H1 (cell line): ENCODE measurements around the gene TRIM27. TPM values are rescaled to one million over a fixed set of nuclear protein-coding genes. Genes with fewer than 3 reads are reported as not detected.
A peak's percentile ranks its signal among the peaks of the same experiment; 100 is the strongest.

Source experiments
- CTCF ChIA-PET: fragments of 300-600 bp; sonication (Branson Sonifier 250); formaldehyde crosslinking; loops from one replicate; lab custom pipeline; 2021; ENCODE audit not compliant: partially characterized antibody; lab: Charles Lee
- POLR2A ChIA-PET: fragments of 300-600 bp; sonication (Branson Sonifier 250); formaldehyde crosslinking; loops from one replicate; lab custom pipeline; 2021; ENCODE audit warnings: inconsistent platforms; ENCODE audit not compliant: partially characterized antibody; lab: Charles Lee
- DNase-seq, 2 experiments: peaks; one replicate each; pipeline versions ENCODE4 v3.0.0 to v3.0.0-alpha.2; 2010 to 2022; ENCODE audit warnings: low spot score in 2 of 2, low read depth in 1 of 2, mixed read lengths in 1 of 2
- FAIRE-seq: peaks from 2 replicates; lab custom pipeline; 2011; peaks lifted over from hg19 to GRCh38; lab: Jason Lieb, UNC
- H2AFZ ChIP-seq: 2 replicates; pipeline ENCODE4 v1.8.1; 2012; ENCODE audit warnings: low read length, inconsistent platforms
- H2AK5ac ChIP-seq: 2 replicates; pipeline ENCODE4 v1.6.1; 2013; ENCODE audit warnings: low read depth, low read length
- H2BK120ac ChIP-seq: replicated peaks from 2 replicates; pipeline ENCODE3; 2013; ENCODE audit warnings: low read depth, low read length, inconsistent platforms
- H2BK12ac ChIP-seq: 2 replicates; pipeline ENCODE4 v1.6.1; 2013; ENCODE audit warnings: low read depth, low read length
- H2BK15ac ChIP-seq: 2 replicates; pipeline ENCODE4 v1.6.1; 2013; ENCODE audit warnings: low read length
- H2BK20ac ChIP-seq: 2 replicates; pipeline ENCODE4 v1.6.1; 2013; ENCODE audit warnings: low read length
- H2BK5ac ChIP-seq: 2 replicates; pipeline ENCODE4 v1.6.1; 2013; ENCODE audit warnings: low read depth, low read length
- H3K14ac ChIP-seq: 2 replicates; pipeline ENCODE4 v1.6.1; 2013; ENCODE audit warnings: inconsistent platforms; ENCODE audit not compliant: insufficient read length
- H3K18ac ChIP-seq: 2 replicates; pipeline ENCODE4 v1.6.1; 2013; ENCODE audit warnings: low read length; ENCODE audit errors: extremely low read depth
- H3K23ac ChIP-seq: 2 replicates; pipeline ENCODE4 v1.6.1; 2013; ENCODE audit warnings: inconsistent platforms; ENCODE audit not compliant: insufficient read length
- H3K23me2 ChIP-seq: 2 replicates; pipeline ENCODE4 v1.6.1; 2013; ENCODE audit warnings: low read depth, low read length
- H3K27ac ChIP-seq: 2 replicates; pipeline ENCODE4 v1.6.1; 2011; ENCODE audit warnings: low read depth, low read length, inconsistent platforms
- H3K27me3 ChIP-seq, 4 experiments: replicated peaks in 1 of 4; 1 replicate in 1 of 4; 2 replicates in 3 of 4; pipeline versions ENCODE4 v1.6.1 to v1.8.1; 2011 to 2013; ENCODE audit warnings: low read length in 3 of 4, mild to moderate bottlenecking in 3 of 4, inconsistent platforms in 2 of 4, mixed read lengths in 2 of 4, moderate library complexity in 1 of 4; ENCODE audit not compliant: control insufficient read depth in 3 of 4, insufficient read depth in 3 of 4; ENCODE audit errors: extremely low read depth in 1 of 4
- H3K36me3 ChIP-seq, 4 experiments: 2 replicates each; pipeline versions ENCODE4 v1.6.1 to v1.8.1; 2011 to 2013; ENCODE audit warnings: mild to moderate bottlenecking in 4 of 4, low read length in 3 of 4, moderate library complexity in 2 of 4, control low read depth in 1 of 4, inconsistent platforms in 1 of 4; ENCODE audit not compliant: insufficient read depth in 4 of 4, control insufficient read depth in 2 of 4
- H3K4ac ChIP-seq: replicated peaks from 2 replicates; pipeline ENCODE3; 2013; ENCODE audit warnings: low read length, low read depth, mixed read lengths, inconsistent platforms; ENCODE audit not compliant: insufficient read length
- H3K4me1 ChIP-seq, 4 experiments: replicated peaks in 1 of 4; 1 replicate in 1 of 4; 2 replicates in 3 of 4; pipeline versions ENCODE4 v1.6.1 to v1.8.1; 2011 to 2013; ENCODE audit warnings: low read length in 3 of 4, inconsistent platforms in 2 of 4, mixed read lengths in 1 of 4; ENCODE audit not compliant: insufficient read depth in 4 of 4, control insufficient read depth in 3 of 4
- H3K4me2 ChIP-seq, 2 experiments: 2 replicates each; pipeline versions ENCODE4 v1.6.1 to v1.8.1; 2011 to 2013; ENCODE audit warnings: low read depth in 2 of 2, low read length in 2 of 2, control low read depth in 1 of 2, inconsistent platforms in 1 of 2, mild to moderate bottlenecking in 1 of 2; ENCODE audit not compliant: insufficient read depth in 1 of 2
- H3K4me3 ChIP-seq, 4 experiments: fragments of 200-600, 300-600 bp in 1 of 4; sonication (generic), shearing (Covaris generic), sonication (Bioruptor Twin) in 1 of 4; 2 replicates each; pipeline versions ENCODE4 v1.5.1 to v1.8.1; 2011 to 2016; ENCODE audit warnings: low read length in 4 of 4, low read depth in 3 of 4, control low read depth in 2 of 4, inconsistent platforms in 2 of 4, mild to moderate bottlenecking in 2 of 4, mixed read lengths in 1 of 4, moderate library complexity in 1 of 4; ENCODE audit not compliant: insufficient read depth in 2 of 4; ENCODE audit errors: extremely low read depth in 1 of 4
- H3K56ac ChIP-seq: replicated peaks from 2 replicates; pipeline ENCODE3; 2013; ENCODE audit warnings: low read depth, mild to moderate bottlenecking, mixed read lengths, low read length, inconsistent platforms; ENCODE audit not compliant: insufficient read length
- H3K79me1 ChIP-seq: 2 replicates; pipeline ENCODE4 v1.6.1; 2013; ENCODE audit warnings: low read depth, low read length, control low read depth
- H3K79me2 ChIP-seq, 2 experiments: 2 replicates each; pipeline versions ENCODE4 v1.6.1 to v1.8.1; 2012 to 2013; ENCODE audit warnings: low read length in 2 of 2, mild to moderate bottlenecking in 2 of 2, inconsistent platforms in 1 of 2; ENCODE audit not compliant: insufficient read depth in 2 of 2, control insufficient read depth in 1 of 2
- H3K9ac ChIP-seq, 4 experiments: replicated peaks in 1 of 4; 1 replicate in 1 of 4; 2 replicates in 3 of 4; pipeline versions ENCODE4 v1.6.1 to v1.8.1; 2011 to 2013; ENCODE audit warnings: low read depth in 3 of 4, low read length in 3 of 4, control low read depth in 2 of 4, mild to moderate bottlenecking in 2 of 4, moderate library complexity in 2 of 4, inconsistent platforms in 1 of 4; ENCODE audit errors: extremely low read depth in 1 of 4
- H3K9me3 ChIP-seq, 2 experiments: 2 replicates each; pipeline versions ENCODE4 v1.6.1 to v1.8.1; 2012 to 2013; ENCODE audit warnings: mild to moderate bottlenecking in 2 of 2, moderate library complexity in 2 of 2, control low read depth in 1 of 2, inconsistent platforms in 1 of 2, low read depth in 1 of 2, low read length in 1 of 2, mixed read lengths in 1 of 2; ENCODE audit not compliant: insufficient read depth in 2 of 2
- H4K20me1 ChIP-seq, 2 experiments: replicated peaks in 1 of 2; 2 replicates each; pipeline versions ENCODE3 to v1.8.1; 2011 to 2013; ENCODE audit warnings: inconsistent platforms in 2 of 2, low read length in 2 of 2, mild to moderate bottlenecking in 1 of 2; ENCODE audit not compliant: insufficient read depth in 2 of 2, control insufficient read depth in 1 of 2
- H4K5ac ChIP-seq: 2 replicates; pipeline ENCODE4 v1.6.1; 2013; ENCODE audit warnings: low read length, low read depth, mixed read lengths, inconsistent platforms; ENCODE audit not compliant: insufficient read length
- H4K8ac ChIP-seq: 2 replicates; pipeline ENCODE4 v1.8.0; 2013; ENCODE audit warnings: mild to moderate bottlenecking, moderate library complexity, low read length, inconsistent platforms; ENCODE audit not compliant: insufficient read depth; ENCODE audit errors: extremely low read depth
- H4K91ac ChIP-seq: replicated peaks from 2 replicates; pipeline ENCODE3; 2013; ENCODE audit warnings: low read length, mixed read lengths, inconsistent platforms; ENCODE audit not compliant: insufficient read length
- CHD2 ChIP-seq: IDR thresholded peaks from 2 replicates; pipeline ENCODE4 v1.6.1; 2012; ENCODE audit warnings: low read length, improper control_type of control experiment
- CTBP2 ChIP-seq: IDR thresholded peaks from 2 replicates; pipeline ENCODE4 v1.7.0; 2011; ENCODE audit warnings: borderline replicate concordance, mild to moderate bottlenecking, moderate library complexity, mixed read lengths, low read length; ENCODE audit not compliant: insufficient read depth, insufficient read length
- JUN ChIP-seq: IDR thresholded peaks from 2 replicates; pipeline ENCODE4 v1.6.1; 2011; ENCODE audit warnings: low read depth, mild to moderate bottlenecking, improper control_type of control experiment, low read length
- JUND ChIP-seq: IDR thresholded peaks from 2 replicates; pipeline ENCODE4 v1.6.1; 2011; ENCODE audit warnings: mild to moderate bottlenecking, improper control_type of control experiment, low read length
- SIN3A ChIP-seq, 2 experiments: IDR thresholded peaks in 1 of 2; conservative IDR thresholded peaks in 1 of 2; 2 replicates each; pipeline ENCODE4 v1.6.1; 2011 to 2012; ENCODE audit warnings: low read length in 2 of 2, improper control_type of control experiment in 1 of 2, low read depth in 1 of 2, mild to moderate bottlenecking in 1 of 2
- WGBS, 2 experiments: shearing (Covaris generic) in 1 of 2; methylation state at CpG; one replicate each; pipeline versions ENCODE4 v1.1.6 to v1.1.7; 2013 to 2015; ENCODE audit warnings: low lambda C conversion rate in 2 of 2, mixed read lengths in 2 of 2, inconsistent platforms in 1 of 2, low coverage in 1 of 2, missing lambda C conversion rate in 1 of 2; ENCODE audit not compliant: insufficient replicate concordance in 2 of 2, insufficient coverage in 1 of 2, insufficient read length in 1 of 2; ENCODE audit errors: extremely low coverage in 1 of 2, missing lambda C conversion rate in 1 of 2; 5-methylcytosine and 5-hydroxymethylcytosine counted together
- polyA plus RNA-seq, 7 experiments: library from polyadenylated mRNA; depleted of rRNA in 3 of 7; stranded (reverse) in 5 of 7; unstranded in 2 of 7; fragments of >200 nt in 5 of 7; fragments of 200-250 nt in 2 of 7; gene quantifications; 1 replicate in 5 of 7; 2 replicates in 1 of 7; 4 replicates in 1 of 7; pipeline versions ENCODE4 v1.2.1 to v1.2.3, GENCODE V29; 2011 to 2013; ENCODE audit warnings: missing spikeins in 2 of 7, mixed read lengths in 2 of 7
- total RNA-seq: library from RNA; stranded (reverse); fragmentation: NEBNext Ultra II Directional; extraction: Animal tissue kit (Norgen Biotek cat#: 25700); gene quantifications from 2 replicates; pipeline ENCODE4 v1.2.1, GENCODE V29; 2021

TRIM27 gene
- total and polyA plus RNA-seq, 2 of the 8 experiments (the other 6 are each of a cell fraction or from before 2014, with no cell fraction given) = 76.4 to 85.9 TPM

DNA sequence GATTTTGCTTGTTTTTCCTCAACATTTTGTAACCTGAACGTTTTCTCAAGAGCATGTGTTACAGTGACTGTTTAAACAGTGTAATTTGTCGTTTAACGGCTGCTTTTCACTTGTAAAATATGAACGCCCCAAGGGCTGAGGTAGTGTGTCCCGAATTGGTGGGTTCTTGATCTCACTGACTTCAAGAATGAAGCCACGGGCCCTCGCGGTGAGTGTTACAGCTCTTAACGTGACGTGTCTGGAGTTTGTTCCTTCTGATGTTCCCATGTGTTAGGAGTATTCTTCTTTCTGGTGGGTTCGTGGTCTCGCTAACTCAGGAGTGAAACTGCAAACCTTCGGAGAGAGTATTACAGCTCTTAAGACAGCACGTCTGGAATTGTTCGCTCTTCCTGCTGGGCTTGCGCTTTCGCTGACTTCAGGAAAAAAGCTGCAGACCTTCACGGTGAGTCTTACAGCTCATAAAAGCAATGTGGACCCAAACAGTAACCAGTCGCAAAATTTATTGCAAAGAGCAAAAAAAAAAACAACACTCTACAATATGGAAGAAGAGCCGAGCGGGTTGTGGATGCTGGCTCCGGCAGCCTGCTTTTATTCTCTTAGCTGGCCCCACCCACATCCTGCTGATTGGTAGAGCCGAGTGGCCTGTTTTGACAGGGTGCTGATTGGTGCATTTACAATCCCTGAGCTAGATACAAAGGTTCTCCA lies 25.1 kb upstream of the TRIM27 start:
- H3K4me1 ChIP-seq = peaks cover 0 to 2% (median 0%) of the 10 kb centered on the region in 4 experiments; a peak in 2 of 7 replicates
- H2BK120ac ChIP-seq = no peak overlapping the region
- H3K9me3 ChIP-seq = peaks cover 0 to 4% of the 10 kb centered on the region in 2 experiments; a peak in 1 of 4 replicates
- ChIA-PET CTCF (interaction anchor here (0.6 to 1.7 kb wide), 6 partner anchors 9 to 737 kb away, joined by 3 to 5 read pairs (median 3); no protein-coding TSS in a partner anchor), POLR2A (interaction anchor here (0.7 to 1.5 kb wide), 6 partner anchors 11 to 156 kb away, joined by 3 to 6 read pairs (median 4); partner anchors contain the start of gene TRIM27)
- peaks cover 5% of the 10 kb centered on the region for H3K23me2 ChIP-seq
- H3K56ac ChIP-seq = no peak overlapping the region
- H2BK20ac ChIP-seq = no peak overlapping the region
- no peak overlapping the region; a peak in 1 of 7 replicates for H3K9ac ChIP-seq
- no peaks in the 10 kb centered on the region for H3K79me1 ChIP-seq
- H4K5ac ChIP-seq = no peak overlapping the region
- no peak overlapping the region for H2BK5ac ChIP-seq
- H3K27ac ChIP-seq = no peak overlapping the region
- 90% methylated on average over 23 of the region's 23 CpGs; no CpG with 5 or more reads in 1 of the 2 experiments for WGBS, 2 experiments
- H3K14ac ChIP-seq = no peak overlapping the region
- no peaks in the 10 kb centered on the region for H4K20me1 ChIP-seq
- H3K23ac ChIP-seq = no peak overlapping the region
- no peak overlapping the region; the same call in 1 of the 2 replicates for H2AFZ ChIP-seq
- no peaks in the 10 kb centered on the region for H3K79me2 ChIP-seq
- FAIRE-seq (no peak), DNase-seq (peak in 1 of 2 experiments; percentile 26)
- H3K4me2 ChIP-seq = no peak overlapping the region
- no peak overlapping the region for H3K18ac ChIP-seq
- H3K4me3 ChIP-seq = no peak overlapping the region
- no peak overlapping the region for H3K4ac ChIP-seq
- H3K27me3 ChIP-seq = peaks cover 0 to 5% (median 0%) of the 10 kb centered on the region in 4 experiments; a peak in 2 of 7 replicates
- TF ChIP-seq CHD2 (no peak), CTBP2 (no peak), JUN (no peak), SIN3A (conservative IDR thresholded peaks at IDR 0.05 in 1 of 2, IDR thresholded peaks at IDR 0.05 in 1 of 2; ENCODE audit: low read depth in 1 of 2, low read length in 2 of 2) (no peak), JUND (no peak)
- H2BK12ac ChIP-seq = no peak overlapping the region
- H3K36me3 ChIP-seq = no peaks in the 10 kb centered on the region
- H2BK15ac ChIP-seq = no peak overlapping the region
- no peak overlapping the region for H4K91ac ChIP-seq
- H4K8ac ChIP-seq = no peak overlapping the region
- no peak overlapping the region for H2AK5ac ChIP-seq
